ENCODE measurements around the gene STAC. TPM values are rescaled to one million over a fixed set of nuclear protein-coding genes. Genes with fewer than 3 reads are reported as not detected.

The STAC gene
- total and polyA plus RNA-seq, 9 of the 15 experiments (the other 6 are each of a cell fraction or from before 2014, with no cell fraction given): 0.11 TPM; not detected in 8

DNA sequence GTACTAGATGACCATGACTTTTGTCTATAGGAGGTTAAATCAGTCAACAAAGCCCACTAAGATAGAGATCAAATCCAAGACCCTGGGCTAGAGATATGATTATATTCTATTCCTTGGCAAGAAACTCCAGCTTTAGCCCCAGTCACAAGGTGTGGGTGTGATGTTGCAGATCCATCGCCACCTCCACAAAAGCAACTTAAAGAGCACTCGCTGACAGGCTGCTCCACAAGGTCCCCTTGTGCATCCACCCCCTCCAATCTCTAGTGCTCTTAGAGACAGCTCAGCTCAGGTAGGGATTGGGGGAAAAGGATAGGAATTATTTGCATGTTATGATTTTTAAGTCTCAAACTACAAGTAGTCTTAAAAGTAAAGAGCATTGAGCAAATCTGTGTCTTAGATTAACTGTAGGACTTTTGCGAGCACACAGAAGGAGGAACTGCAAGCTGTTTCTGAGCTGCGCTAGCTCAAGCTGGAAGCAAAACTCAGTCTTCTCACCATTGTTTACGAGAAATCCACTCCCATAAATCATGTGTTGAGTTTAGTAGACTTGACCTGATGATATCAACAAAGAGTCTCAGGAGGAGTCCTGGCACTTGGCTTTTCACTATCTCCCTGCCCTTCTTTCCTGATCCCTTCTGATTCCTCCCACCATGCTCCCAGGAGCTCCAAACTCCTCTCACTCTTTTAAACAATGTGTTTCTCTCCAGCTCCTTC lies 177.6 kb downstream of the STAC start:
- BruUV-seq (replicated peaks): no TSS peak
- no peaks in the 10 kb centered on the region for H3K4me1 ChIP-seq (replicated peaks in 1 of 2; ENCODE audit: control insufficient read depth in 2 of 2, insufficient read depth in 2 of 2, low read length in 2 of 2)
- no peak overlapping the region for H3K4me3 ChIP-seq
- POLR2A ChIA-PET: interaction anchor here (0.7 kb wide), 1 partner anchor 224 kb away, joined by 3 read pairs; no protein-coding TSS in a partner anchor
- no peak overlapping the region for H3K9ac ChIP-seq (ENCODE audit: insufficient read depth in 1 of 2, low read depth in 2 of 2, low read length in 2 of 2)
- H3K9me3 ChIP-seq (replicated peaks; ENCODE audit: control insufficient read depth, insufficient read depth, low read depth, low read length): no peaks in the 10 kb centered on the region
- no peaks in the 10 kb centered on the region for H3K79me2 ChIP-seq (ENCODE audit: control insufficient read depth, insufficient read depth, low read length)
- H4K20me1 ChIP-seq (replicated peaks; ENCODE audit: control insufficient read depth, insufficient read depth, low read length): no peaks in the 10 kb centered on the region
- no peaks in the 10 kb centered on the region for H3K9me1 ChIP-seq (ENCODE audit: control insufficient read depth, insufficient read depth, low read length)
- no peak overlapping the region for H2AFZ ChIP-seq (ENCODE audit: low read depth, low read length)
- intact Hi-C loops (cut with micrococcal nuclease) (no loop called here), in situ Hi-C loops (cut with MboI) (no loop called here)
- 0% methylated on average over 5 of the region's 5 CpGs for WGBS (ENCODE audit: insufficient coverage, low coverage, missing lambda C conversion rate)
- DNase-seq (ENCODE audit: extremely low read depth in 1 of 4, low spot score in 3 of 4): no peak
- CTCF ChIA-PET (ENCODE audit: low intra/inter-chr PET ratio): no interaction called here
- FAIRE-seq: no peak
- no peaks in the 10 kb centered on the region for H3K27me3 ChIP-seq (ENCODE audit: control insufficient read depth in 2 of 2, insufficient read depth in 2 of 2, low read length in 2 of 2)
- no peak overlapping the region for H3K4me2 ChIP-seq (ENCODE audit: insufficient read depth, low read length)
- H3K27ac ChIP-seq (ENCODE audit: extremely low read depth, low read depth, low read length): no peak overlapping the region
- no peak for ATAC-seq
- no peaks in the 10 kb centered on the region for H3K36me3 ChIP-seq (ENCODE audit: control insufficient read depth, insufficient read depth, low read length)
- TF ChIP-seq NCOA6 (IDR thresholded peaks at IDR 0.05): no peak
- no peak for TF ChIP-seq EHMT2 (IDR thresholded peaks at IDR 0.05)
- no peak for TF ChIP-seq PML (IDR thresholded peaks at IDR 0.05; ENCODE audit: low read length)
- no peak for TF ChIP-seq ZNF174 (CRISPR knock-in tag; IDR thresholded peaks at IDR 0.05)
- TF ChIP-seq, protein P1, sequence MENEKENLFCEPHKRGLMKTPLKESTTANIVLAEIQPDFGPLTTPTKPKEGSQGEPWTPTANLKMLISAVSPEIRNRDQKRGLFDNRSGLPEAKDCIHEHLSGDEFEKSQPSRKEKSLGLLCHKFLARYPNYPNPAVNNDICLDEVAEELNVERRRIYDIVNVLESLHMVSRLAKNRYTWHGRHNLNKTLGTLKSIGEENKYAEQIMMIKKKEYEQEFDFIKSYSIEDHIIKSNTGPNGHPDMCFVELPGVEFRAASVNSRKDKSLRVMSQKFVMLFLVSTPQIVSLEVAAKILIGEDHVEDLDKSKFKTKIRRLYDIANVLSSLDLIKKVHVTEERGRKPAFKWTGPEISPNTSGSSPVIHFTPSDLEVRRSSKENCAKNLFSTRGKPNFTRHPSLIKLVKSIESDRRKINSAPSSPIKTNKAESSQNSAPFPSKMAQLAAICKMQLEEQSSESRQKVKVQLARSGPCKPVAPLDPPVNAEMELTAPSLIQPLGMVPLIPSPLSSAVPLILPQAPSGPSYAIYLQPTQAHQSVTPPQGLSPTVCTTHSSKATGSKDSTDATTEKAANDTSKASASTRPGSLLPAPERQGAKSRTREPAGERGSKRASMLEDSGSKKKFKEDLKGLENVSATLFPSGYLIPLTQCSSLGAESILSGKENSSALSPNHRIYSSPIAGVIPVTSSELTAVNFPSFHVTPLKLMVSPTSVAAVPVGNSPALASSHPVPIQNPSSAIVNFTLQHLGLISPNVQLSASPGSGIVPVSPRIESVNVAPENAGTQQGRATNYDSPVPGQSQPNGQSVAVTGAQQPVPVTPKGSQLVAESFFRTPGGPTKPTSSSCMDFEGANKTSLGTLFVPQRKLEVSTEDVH (IDR thresholded peaks at IDR 0.05; ENCODE audit: low read depth, partially characterized antibody): no peak
- TF ChIP-seq, protein P2, sequence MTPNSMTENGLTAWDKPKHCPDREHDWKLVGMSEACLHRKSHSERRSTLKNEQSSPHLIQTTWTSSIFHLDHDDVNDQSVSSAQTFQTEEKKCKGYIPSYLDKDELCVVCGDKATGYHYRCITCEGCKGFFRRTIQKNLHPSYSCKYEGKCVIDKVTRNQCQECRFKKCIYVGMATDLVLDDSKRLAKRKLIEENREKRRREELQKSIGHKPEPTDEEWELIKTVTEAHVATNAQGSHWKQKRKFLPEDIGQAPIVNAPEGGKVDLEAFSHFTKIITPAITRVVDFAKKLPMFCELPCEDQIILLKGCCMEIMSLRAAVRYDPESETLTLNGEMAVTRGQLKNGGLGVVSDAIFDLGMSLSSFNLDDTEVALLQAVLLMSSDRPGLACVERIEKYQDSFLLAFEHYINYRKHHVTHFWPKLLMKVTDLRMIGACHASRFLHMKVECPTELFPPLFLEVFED (CRISPR knock-in tag; conservative IDR thresholded peaks at IDR 0.05): no peak
- TF ChIP-seq, protein P3, sequence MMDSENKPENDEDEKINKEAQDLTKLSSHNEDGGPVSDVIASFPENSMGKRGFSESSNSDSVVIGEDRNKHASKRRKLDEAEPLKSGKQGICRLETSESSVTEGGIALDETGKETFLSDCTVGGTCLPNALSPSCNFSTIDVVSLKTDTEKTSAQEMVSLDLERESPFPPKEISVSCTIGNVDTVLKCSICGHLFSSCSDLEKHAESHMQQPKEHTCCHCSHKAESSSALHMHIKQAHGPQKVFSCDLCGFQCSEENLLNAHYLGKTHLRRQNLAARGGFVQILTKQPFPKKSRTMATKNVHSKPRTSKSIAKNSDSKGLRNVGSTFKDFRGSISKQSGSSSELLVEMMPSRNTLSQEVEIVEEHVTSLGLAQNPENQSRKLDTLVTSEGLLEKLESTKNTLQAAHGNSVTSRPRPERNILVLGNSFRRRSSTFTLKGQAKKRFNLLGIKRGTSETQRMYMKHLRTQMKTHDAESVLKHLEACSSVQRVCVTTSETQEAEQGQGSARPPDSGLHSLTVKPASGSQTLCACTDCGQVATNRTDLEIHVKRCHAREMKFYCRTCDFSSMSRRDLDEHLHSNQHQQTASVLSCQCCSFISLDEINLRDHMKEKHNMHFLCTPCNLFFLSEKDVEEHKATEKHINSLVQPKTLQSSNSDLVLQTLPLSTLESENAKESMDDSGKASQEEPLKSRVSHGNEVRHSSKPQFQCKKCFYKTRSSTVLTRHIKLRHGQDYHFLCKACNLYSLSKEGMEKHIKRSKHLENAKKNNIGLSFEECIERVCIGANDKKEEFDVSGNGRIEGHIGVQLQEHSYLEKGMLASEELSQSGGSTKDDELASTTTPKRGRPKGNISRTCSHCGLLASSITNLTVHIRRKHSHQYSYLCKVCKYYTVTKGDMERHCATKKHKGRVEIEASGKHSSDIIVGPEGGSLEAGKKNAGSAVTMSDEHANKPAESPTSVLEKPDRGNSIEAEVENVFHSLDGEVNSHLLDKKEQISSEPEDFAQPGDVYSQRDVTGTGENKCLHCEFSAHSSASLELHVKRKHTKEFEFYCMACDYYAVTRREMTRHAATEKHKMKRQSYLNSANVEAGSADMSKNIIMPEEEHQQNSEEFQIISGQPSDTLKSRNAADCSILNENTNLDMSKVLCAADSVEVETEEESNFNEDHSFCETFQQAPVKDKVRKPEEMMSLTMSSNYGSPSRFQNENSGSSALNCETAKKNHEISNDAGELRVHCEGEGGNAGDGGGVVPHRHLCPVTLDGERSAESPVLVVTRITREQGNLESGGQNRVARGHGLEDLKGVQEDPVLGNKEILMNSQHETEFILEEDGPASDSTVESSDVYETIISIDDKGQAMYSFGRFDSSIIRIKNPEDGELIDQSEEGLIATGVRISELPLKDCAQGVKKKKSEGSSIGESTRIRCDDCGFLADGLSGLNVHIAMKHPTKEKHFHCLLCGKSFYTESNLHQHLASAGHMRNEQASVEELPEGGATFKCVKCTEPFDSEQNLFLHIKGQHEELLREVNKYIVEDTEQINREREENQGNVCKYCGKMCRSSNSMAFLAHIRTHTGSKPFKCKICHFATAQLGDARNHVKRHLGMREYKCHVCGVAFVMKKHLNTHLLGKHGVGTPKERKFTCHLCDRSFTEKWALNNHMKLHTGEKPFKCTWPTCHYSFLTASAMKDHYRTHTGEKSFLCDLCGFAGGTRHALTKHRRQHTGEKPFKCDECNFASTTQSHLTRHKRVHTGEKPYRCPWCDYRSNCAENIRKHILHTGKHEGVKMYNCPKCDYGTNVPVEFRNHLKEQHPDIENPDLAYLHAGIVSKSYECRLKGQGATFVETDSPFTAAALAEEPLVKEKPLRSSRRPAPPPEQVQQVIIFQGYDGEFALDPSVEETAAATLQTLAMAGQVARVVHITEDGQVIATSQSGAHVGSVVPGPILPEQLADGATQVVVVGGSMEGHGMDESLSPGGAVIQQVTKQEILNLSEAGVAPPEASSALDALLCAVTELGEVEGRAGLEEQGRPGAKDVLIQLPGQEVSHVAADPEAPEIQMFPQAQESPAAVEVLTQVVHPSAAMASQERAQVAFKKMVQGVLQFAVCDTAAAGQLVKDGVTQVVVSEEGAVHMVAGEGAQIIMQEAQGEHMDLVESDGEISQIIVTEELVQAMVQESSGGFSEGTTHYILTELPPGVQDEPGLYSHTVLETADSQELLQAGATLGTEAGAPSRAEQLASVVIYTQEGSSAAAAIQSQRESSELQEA (IDR thresholded peaks at IDR 0.05; ENCODE audit: low read depth): no peak
- no peak for TF ChIP-seq GTF2A2 (tag; IDR thresholded peaks at IDR 0.05)
- TF ChIP-seq POLR3A (IDR thresholded peaks at IDR 0.05; ENCODE audit: borderline replicate concordance, extremely low read depth, insufficient read depth, insufficient read length): no peak
- TF ChIP-seq POLR2AphosphoS5 (IDR thresholded peaks at IDR 0.05; ENCODE audit: control insufficient read depth, insufficient read depth, low read depth, low read length): no peak

Measured in K562 (cell line).